ENCODE results near the gene AHCTF1.
"Not testable (repeated sequence)": the region's sequence is repeated elsewhere in the genome, so short reads cannot be mapped to it uniquely, and the experiment has no call there.

AHCTF1 gene

GRCh38 chr1:246923482-246923881 lies 8.3 kb downstream of the AHCTF1 start:
- no peak for FAIRE-seq
- DNase-seq (ENCODE audit: low spot score) = no peak

- DNase-seq (ENCODE audit: low spot score) (no peak), FAIRE-seq (peak; percentile 78)
These were observed 10.3 kb downstream of the AHCTF1 start for GRCh38 chr1:246921481-246921880.

GRCh38 chr1:246919902-246920301 lies 11.8 kb downstream of the AHCTF1 start:
- no peak for DNase-seq (ENCODE audit: low spot score)
- FAIRE-seq = no peak

GRCh38 chr1:246916026-246916923 lies 15.5 kb downstream of the AHCTF1 start:
- not testable (repeated sequence) for FAIRE-seq; DNase-seq (ENCODE audit: low spot score)

GRCh38 chr1:246907472-246907871 lies 24.3 kb downstream of the AHCTF1 start:
- no peak for FAIRE-seq
- no peak for DNase-seq (ENCODE audit: low spot score)

- FAIRE-seq (no peak), DNase-seq (ENCODE audit: low spot score) (no peak)
These were observed 24.9 kb downstream of the AHCTF1 start for GRCh38 chr1:246906833-246907232.

GRCh38 chr1:246901874-246902273 lies 29.9 kb downstream of the AHCTF1 start:
- no peak for FAIRE-seq

GRCh38 chr1:246897302-246897701 lies 34.4 kb downstream of the AHCTF1 start:
- DNase-seq (ENCODE audit: low spot score) = no peak
- FAIRE-seq = no peak

More at GRCh38 chr1:246901874-246902273, 29.9 kb downstream of the AHCTF1 start:
- no peak for DNase-seq (ENCODE audit: low spot score)

- FAIRE-seq (no peak), DNase-seq (ENCODE audit: low spot score) (no peak)
These were observed 38.4 kb downstream of the AHCTF1 start for GRCh38 chr1:246893191-246893939.

- FAIRE-seq = no peak
- no peak for DNase-seq (ENCODE audit: low spot score)
These were observed 40.6 kb downstream of the AHCTF1 start for GRCh38 chr1:246891105-246891504.

GRCh38 chr1:246888522-246888921 lies 43.2 kb downstream of the AHCTF1 start:
- DNase-seq (ENCODE audit: low spot score) (no peak), FAIRE-seq (no peak)

GRCh38 chr1:246885389-246885788 lies 46.4 kb downstream of the AHCTF1 start:
- DNase-seq (ENCODE audit: low spot score); FAIRE-seq: not testable (repeated sequence)

GRCh38 chr1:246878551-246878950 lies 53.2 kb downstream of the AHCTF1 start:
- FAIRE-seq (no peak), DNase-seq (ENCODE audit: low spot score) (no peak)

- FAIRE-seq (no peak), DNase-seq (ENCODE audit: low spot score) (no peak)
These were observed 55.3 kb downstream of the AHCTF1 start for GRCh38 chr1:246876431-246876830.

GRCh38 chr1:246875041-246876026 lies 56.4 kb downstream of the AHCTF1 start:
- DNase-seq (ENCODE audit: low spot score) = peak; percentile 70

GRCh38 chr1:246865921-246866320 lies 65.8 kb downstream of the AHCTF1 start:
- DNase-seq (ENCODE audit: low spot score) (no peak), FAIRE-seq (no peak)

More at GRCh38 chr1:246875041-246876026, 56.4 kb downstream of the AHCTF1 start:
- no peak for FAIRE-seq

GRCh38 chr1:246863791-246864190 lies 68.0 kb downstream of the AHCTF1 start:
- FAIRE-seq; DNase-seq (ENCODE audit: low spot score): not testable (repeated sequence)

GRCh38 chr1:246860401-246860800 lies 71.3 kb downstream of the AHCTF1 start:
- FAIRE-seq = peak; percentile 89

GRCh38 chr1:246856371-246856770 lies 75.4 kb downstream of the AHCTF1 start:
- FAIRE-seq = peak; percentile 2
- DNase-seq (ENCODE audit: low spot score) = no peak

More at GRCh38 chr1:246860401-246860800, 71.3 kb downstream of the AHCTF1 start:
- DNase-seq (ENCODE audit: low spot score) = peak; percentile 61

GRCh38 chr1:246850640-246851039 lies 81.1 kb downstream of the AHCTF1 start:
- not testable (repeated sequence) for FAIRE-seq; DNase-seq (ENCODE audit: low spot score)

GRCh38 chr1:246843876-246844275 lies 87.9 kb downstream of the AHCTF1 start:
- no peak for FAIRE-seq
- DNase-seq (ENCODE audit: low spot score) = no peak
